ENCODE measurements around the gene DGCR2. TPM values are rescaled to one million over a fixed set of nuclear protein-coding genes. Genes with fewer than 3 reads are reported as not detected.

The DGCR2 gene
- total and polyA plus RNA-seq, 2 experiments from 2014 or later = 18.5 to 83.0 TPM

GRCh38 chr22:19118329-19118880, 3.8 kb downstream of the DGCR2 start:
- peaks cover 4% of the 10 kb centered on the region; the same call in 1 of the 2 replicates for H3F3A ChIP-seq (replicated peaks; ENCODE audit: low read depth)
- Mint-ChIP-seq H3K36me3 (ENCODE audit: low read depth) (peaks cover 3% of the 10 kb centered on the region; the same call in 2 of the 3 replicates), H3K27me3 (ENCODE audit: insufficient read depth, low read depth, poor library complexity) (peaks cover 17% of the 10 kb centered on the region), H3K4me1 (peaks cover 27% of the 10 kb centered on the region), H3K9me3 (no peaks in the 10 kb centered on the region), H3K27ac (no peak overlapping the region), H3K4me3 (no peak overlapping the region)
- H4K20me1 ChIP-seq (replicated peaks; ENCODE audit: insufficient read depth) = peaks cover 42% of the 10 kb centered on the region
- H3K4me2 ChIP-seq = no peak overlapping the region
- ATAC-seq = no peak
- no peak for DNase-seq (ENCODE audit: low spot score)
- H3K79me2 ChIP-seq (replicated peaks; ENCODE audit: insufficient read depth) = peaks cover 84% of the 10 kb centered on the region
- H3K27ac ChIP-seq (ENCODE audit: low read depth) = no peak overlapping the region
- H3K27me3 ChIP-seq (ENCODE audit: insufficient read depth) = no peaks in the 10 kb centered on the region
- no peaks in the 10 kb centered on the region for H3K36me3 ChIP-seq (ENCODE audit: insufficient read depth)
- no peak overlapping the region for H2AFZ ChIP-seq
- no peaks in the 10 kb centered on the region for H3K9me2 ChIP-seq (ENCODE audit: insufficient read depth)
- TF ChIP-seq POLR2AphosphoS5 (IDR thresholded peaks at IDR 0.05; ENCODE audit: low read depth) (no peak), ZNF331 (CRISPR knock-in tag; IDR thresholded peaks at IDR 0.05; ENCODE audit: low read depth) (no peak), NANOG (IDR thresholded peaks at IDR 0.05; ENCODE audit: borderline replicate concordance) (no peak)
- no peak overlapping the region for H3K4me3 ChIP-seq
- peaks cover 14% of the 10 kb centered on the region for H3K4me1 ChIP-seq (ENCODE audit: insufficient read depth)

- TF ChIP-seq EZH2phosphoT487 (IDR thresholded peaks at IDR 0.05; ENCODE audit: unreplicated experiment) (no peak), STAT1 (IDR thresholded peaks at IDR 0.05; ENCODE audit: unreplicated experiment) (no peak), ETS1 (IDR thresholded peaks at IDR 0.05) (no peak), JUNB (IDR thresholded peaks at IDR 0.05; ENCODE audit: unreplicated experiment) (no peak), CTCF (conservative IDR thresholded peaks at IDR 0.05; ENCODE audit: low read depth in 2 of 2) (no peak), ZNF331 (CRISPR knock-in tag; IDR thresholded peaks at IDR 0.05; ENCODE audit: low read depth) (no peak), ZNF462 (CRISPR knock-in tag; IDR thresholded peaks at IDR 0.05) (no peak)
- Mint-ChIP-seq H3K4me1 (peaks cover 20% of the 10 kb centered on the region), H3K4me3 (no peak overlapping the region), H3K27me3 (ENCODE audit: insufficient read depth, low read depth, poor library complexity) (peaks cover 11% of the 10 kb centered on the region), H3K9me3 (no peaks in the 10 kb centered on the region), H3K36me3 (ENCODE audit: low read depth) (peaks cover 3% of the 10 kb centered on the region; the same call in 2 of the 3 replicates), H3K27ac (no peak overlapping the region)
- DNase-seq (ENCODE audit: low spot score) = no peak
- no peak for ATAC-seq
- Histone ChIP-seq H3K9me2 (ENCODE audit: insufficient read depth) (no peaks in the 10 kb centered on the region), H4K20me1 (replicated peaks; ENCODE audit: insufficient read depth) (peaks cover 50% of the 10 kb centered on the region), H3K27ac (ENCODE audit: low read depth) (no peak overlapping the region), H3K79me2 (replicated peaks; ENCODE audit: insufficient read depth) (peaks cover 96% of the 10 kb centered on the region), H2AFZ (no peak overlapping the region), H3K4me1 (ENCODE audit: insufficient read depth) (peaks cover 8% of the 10 kb centered on the region), H3F3A (replicated peaks; ENCODE audit: low read depth) (0 out of 2 replicates have a peak, but pooled peaks cover 4% of the 10 kb centered on the region), H3K4me2 (no peak overlapping the region), H3K4me3 (no peak overlapping the region), H3K27me3 (ENCODE audit: insufficient read depth) (no peaks in the 10 kb centered on the region), H3K36me3 (ENCODE audit: insufficient read depth) (no peaks in the 10 kb centered on the region)
Observed at GRCh38 chr22:19117111-19117512, 5.1 kb downstream of the DGCR2 start.

Measured in GM23338 (cell line).